ENCODE data around the gene RAPGEFL1.

- TF ChIP-seq CTCF (IDR thresholded peaks at IDR 0.05) (no peak), ZNF396 (CRISPR knock-in tag; IDR thresholded peaks at IDR 0.05; ENCODE audit: borderline replicate concordance) (no peak), ESRRA (CRISPR knock-in tag; IDR thresholded peaks at IDR 0.05; ENCODE audit: borderline replicate concordance) (no peak), NFYB (CRISPR knock-in tag; conservative IDR thresholded peaks at IDR 0.05; ENCODE audit: low read depth) (no peak), SMAD4 (CRISPR knock-in tag; IDR thresholded peaks at IDR 0.05) (no peak), EMX1 (CRISPR knock-in tag; IDR thresholded peaks at IDR 0.05) (no peak), E2F5 (CRISPR knock-in tag; IDR thresholded peaks at IDR 0.05) (no peak), NR2C2 (CRISPR knock-in tag; IDR thresholded peaks at IDR 0.05) (no peak), ATF1 (CRISPR knock-in tag; IDR thresholded peaks at IDR 0.05) (no peak), CBFB (CRISPR knock-in tag; IDR thresholded peaks at IDR 0.05; ENCODE audit: low read depth) (no peak), USF2 (CRISPR knock-in tag; IDR thresholded peaks at IDR 0.05) (no peak)
- TF ChIP-seq, protein P1, sequence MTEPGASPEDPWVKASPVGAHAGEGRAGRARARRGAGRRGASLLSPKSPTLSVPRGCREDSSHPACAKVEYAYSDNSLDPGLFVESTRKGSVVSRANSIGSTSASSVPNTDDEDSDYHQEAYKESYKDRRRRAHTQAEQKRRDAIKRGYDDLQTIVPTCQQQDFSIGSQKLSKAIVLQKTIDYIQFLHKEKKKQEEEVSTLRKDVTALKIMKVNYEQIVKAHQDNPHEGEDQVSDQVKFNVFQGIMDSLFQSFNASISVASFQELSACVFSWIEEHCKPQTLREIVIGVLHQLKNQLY (CRISPR knock-in tag; IDR thresholded peaks at IDR 0.05): no peak
Measured at GRCh38 chr17:40158438-40159013, 18.7 kb upstream of the RAPGEFL1 start.
